CD14-positive monocyte (primary cell): ENCODE data around the gene TENT4B. TPM values are rescaled to one million over a fixed set of nuclear protein-coding genes. Genes with fewer than 3 reads are reported as not detected.
A peak's percentile ranks its signal among the peaks of the same experiment; 100 is the strongest.

Experiments used
- DNase-seq, 3 donors: peaks; one replicate each; pipeline ENCODE4 v3.0.0-alpha.2; 2011 to 2022
- H2AFZ ChIP-seq: 2 replicates; pipeline ENCODE4 v1.6.0; 2012; ENCODE audit warnings: mild to moderate bottlenecking, low read depth, low read length, inconsistent platforms; ENCODE audit not compliant: insufficient read depth, poor library complexity, severe bottlenecking
- H3K27ac ChIP-seq, 2 donors: 1 replicate in 1 of 2; 2 replicates in 1 of 2; pipeline ENCODE4 v1.5.1; 2012 to 2013; ENCODE audit warnings: low read length in 2 of 2, control low read depth in 1 of 2, inconsistent platforms in 1 of 2, low read depth in 1 of 2, mild to moderate bottlenecking in 1 of 2
- H3K27me3 ChIP-seq, 2 donors: one replicate each; pipeline versions ENCODE4 v1.6.0 to v1.6.1; 2011 to 2013; ENCODE audit warnings: low read length in 2 of 2; ENCODE audit not compliant: control insufficient read depth in 2 of 2, insufficient read depth in 2 of 2
- H3K36me3 ChIP-seq, 2 donors: replicated peaks in 1 of 2; 1 replicate in 1 of 2; 2 replicates in 1 of 2; pipeline versions ENCODE4 v1.5.1 to v1.6.1; 2012 to 2013; ENCODE audit warnings: low read length in 2 of 2, control low read depth in 1 of 2, inconsistent platforms in 1 of 2, mild to moderate bottlenecking in 1 of 2; ENCODE audit not compliant: insufficient read depth in 2 of 2, control insufficient read depth in 1 of 2
- H3K4me1 ChIP-seq, 2 donors: 1 replicate in 1 of 2; 2 replicates in 1 of 2; pipeline versions ENCODE4 v1.5.1 to v1.6.1; 2012 to 2013; ENCODE audit warnings: low read length in 2 of 2, control low read depth in 1 of 2, inconsistent platforms in 1 of 2, mild to moderate bottlenecking in 1 of 2, moderate library complexity in 1 of 2; ENCODE audit not compliant: insufficient read depth in 2 of 2, control insufficient read depth in 1 of 2
- H3K4me2 ChIP-seq: replicated peaks from 2 replicates; pipeline ENCODE3; 2012; ENCODE audit warnings: low read length, moderate library complexity, mild to moderate bottlenecking; ENCODE audit not compliant: poor library complexity, severe bottlenecking; ENCODE audit errors: extremely low read depth
- H3K4me3 ChIP-seq, 3 experiments: fragments of 200-600 bp in 1 of 3; sonication (generic) in 1 of 3; replicated peaks in 1 of 3; 1 replicate in 2 of 3; 2 replicates in 1 of 3; pipeline ENCODE4 v1.5.1; 2011 to 2013; ENCODE audit warnings: low read length in 3 of 3, mild to moderate bottlenecking in 3 of 3, control low read depth in 2 of 3, low read depth in 2 of 3, inconsistent platforms in 1 of 3, moderate library complexity in 1 of 3
- H3K79me2 ChIP-seq: 2 replicates; pipeline ENCODE4 v1.6.0; 2012; ENCODE audit warnings: mild to moderate bottlenecking, control low read depth, inconsistent platforms, low read length, moderate library complexity; ENCODE audit not compliant: insufficient read depth
- H3K9ac ChIP-seq: 2 replicates; pipeline ENCODE4 v1.6.0; 2017; ENCODE audit warnings: low read length, mild to moderate bottlenecking; ENCODE audit not compliant: insufficient read depth, poor library complexity, severe bottlenecking
- H3K9me3 ChIP-seq, 2 donors: replicated peaks in 1 of 2; 1 replicate in 1 of 2; 2 replicates in 1 of 2; pipeline versions ENCODE4 v1.5.1 to v1.6.1; 2012 to 2013; ENCODE audit warnings: low read length in 2 of 2, control low read depth in 1 of 2; ENCODE audit not compliant: control insufficient read depth in 1 of 2, insufficient read depth in 1 of 2
- H4K20me1 ChIP-seq: 2 replicates; pipeline ENCODE4 v1.6.0; 2012; ENCODE audit warnings: mild to moderate bottlenecking, low read length, control low read depth, moderate library complexity; ENCODE audit not compliant: insufficient read depth
- H3K27ac Mint-ChIP-seq, 7 donors: one replicate each; pipeline ENCODE4 v1.8.0; 2020; ENCODE audit warnings: mild to moderate bottlenecking in 7 of 7, mixed read lengths in 7 of 7, moderate library complexity in 6 of 7, inconsistent platforms in 2 of 7
- H3K27me3 Mint-ChIP-seq, 3 donors: one replicate each; pipeline ENCODE4 v1.8.0; 2021 to 2022; ENCODE audit warnings: low read depth in 3 of 3, mild to moderate bottlenecking in 3 of 3, mixed read lengths in 3 of 3, moderate library complexity in 3 of 3, inconsistent platforms in 1 of 3
- H3K36me3 Mint-ChIP-seq, 2 donors: one replicate each; pipeline ENCODE4 v1.8.0; 2020; ENCODE audit warnings: mixed read lengths in 2 of 2, inconsistent platforms in 1 of 2, mild to moderate bottlenecking in 1 of 2
- H3K4me1 Mint-ChIP-seq: one replicate; pipeline ENCODE4 v1.8.0; 2020; ENCODE audit warnings: mild to moderate bottlenecking, mixed read lengths
- H3K4me3 Mint-ChIP-seq, 2 donors: one replicate each; pipeline ENCODE4 v1.8.0; 2020; ENCODE audit warnings: mild to moderate bottlenecking in 2 of 2, mixed read lengths in 2 of 2, moderate library complexity in 1 of 2
- H3K9me3 Mint-ChIP-seq, 7 donors: one replicate each; pipeline ENCODE4 v1.8.0; 2020 to 2022; ENCODE audit warnings: mixed read lengths in 7 of 7, mild to moderate bottlenecking in 6 of 7, moderate library complexity in 6 of 7, inconsistent platforms in 2 of 7
- WGBS: methylation state at CpG from one replicate; pipeline ENCODE4 v1.1.5; 2013; ENCODE audit warnings: missing lambda C conversion rate; ENCODE audit not compliant: insufficient coverage; 5-methylcytosine and 5-hydroxymethylcytosine counted together
- intact Hi-C, 2 donors: fragments of 100-400 bp; cut with micrococcal nuclease; formaldehyde crosslinking; loops; one replicate each; pipeline versions ENCODE4 v1.15.0 to v1.15.1; 2023
- polyA plus RNA-seq, 3 donors: library from polyadenylated mRNA; depleted of rRNA in 1 of 3; unstranded in 2 of 3; stranded (reverse) in 1 of 3; fragments of 300-500 nt in 2 of 3; fragments of >200 nt in 1 of 3; fragmentation: Illumina TruSeq in 2 of 3; gene quantifications; 1 replicate in 2 of 3; 2 replicates in 1 of 3; pipeline ENCODE4 v1.2.3, GENCODE V29; 2012 to 2021
- TF ChIP-seq, protein P1 (sequence below): fragments of 200-600 bp; IDR thresholded peaks from one replicate; pipeline ENCODE4 v1.8.0; 2022; ENCODE audit warnings: antibody characterized with exemption, mild to moderate bottlenecking

The TENT4B gene
- polyA plus RNA-seq, 3 donors, result 1.4 to 9.0 (median 1.7) TPM

DNA sequence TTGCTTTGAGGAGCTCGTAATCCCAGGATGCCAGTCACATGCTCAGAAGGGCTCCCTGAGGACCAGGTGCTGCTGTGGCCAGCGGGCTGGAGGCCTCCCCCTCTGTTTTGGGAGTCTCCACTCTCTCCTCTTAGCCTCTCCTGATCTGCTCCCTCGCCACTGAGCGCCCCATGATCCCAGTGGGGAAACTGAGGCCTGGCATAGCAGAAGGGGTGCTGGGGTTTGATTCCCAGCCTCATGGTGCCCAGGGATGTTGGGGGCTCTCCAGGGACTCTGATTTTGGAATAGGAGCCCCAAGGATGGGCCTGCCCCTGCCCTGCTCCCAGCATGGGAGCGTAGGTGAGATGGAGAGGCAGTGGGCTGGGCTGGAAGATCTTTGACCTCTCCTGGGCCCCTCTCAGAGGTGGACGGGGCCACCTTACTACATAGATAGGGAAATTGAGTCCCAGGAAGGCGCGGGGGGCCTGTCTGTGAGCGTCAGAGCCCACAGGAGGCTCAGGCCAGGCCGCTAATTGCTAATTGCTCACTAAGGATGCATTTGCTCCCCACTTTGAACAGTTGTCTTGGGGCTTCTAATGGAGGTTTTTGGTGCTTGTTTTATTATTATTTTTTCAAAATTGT, 112.7 kb downstream of the TENT4B start:
- Mint-ChIP-seq H3K9me3 (peaks cover 0 to 3% (median 0%) of the 10 kb centered on the region in 7 donors), H3K4me1 (peaks cover 85% of the 10 kb centered on the region), H3K27me3 (peaks cover 0 to 6% (median 1%) of the 10 kb centered on the region in 3 donors), H3K36me3 (peaks cover 10 to 11% of the 10 kb centered on the region in 2 donors), H3K27ac (peak overlapping the region; percentile 4 to 97 (median 85)), H3K4me3 (peak overlapping the region; percentile 72 to 89)
- DNase-seq, result no peak
- peak overlapping the region; percentile 53 to 97 for H3K27ac ChIP-seq
- peak overlapping the region in 2 of 3 experiments; percentile 62 to 80 for H3K4me3 ChIP-seq
- WGBS, result 54% methylated on average over 6 of the region's 10 CpGs
- peak overlapping the region; percentile 86 for H3K9ac ChIP-seq
- H3K27me3 ChIP-seq, result no peaks in the 10 kb centered on the region
- TF ChIP-seq, protein P1, sequence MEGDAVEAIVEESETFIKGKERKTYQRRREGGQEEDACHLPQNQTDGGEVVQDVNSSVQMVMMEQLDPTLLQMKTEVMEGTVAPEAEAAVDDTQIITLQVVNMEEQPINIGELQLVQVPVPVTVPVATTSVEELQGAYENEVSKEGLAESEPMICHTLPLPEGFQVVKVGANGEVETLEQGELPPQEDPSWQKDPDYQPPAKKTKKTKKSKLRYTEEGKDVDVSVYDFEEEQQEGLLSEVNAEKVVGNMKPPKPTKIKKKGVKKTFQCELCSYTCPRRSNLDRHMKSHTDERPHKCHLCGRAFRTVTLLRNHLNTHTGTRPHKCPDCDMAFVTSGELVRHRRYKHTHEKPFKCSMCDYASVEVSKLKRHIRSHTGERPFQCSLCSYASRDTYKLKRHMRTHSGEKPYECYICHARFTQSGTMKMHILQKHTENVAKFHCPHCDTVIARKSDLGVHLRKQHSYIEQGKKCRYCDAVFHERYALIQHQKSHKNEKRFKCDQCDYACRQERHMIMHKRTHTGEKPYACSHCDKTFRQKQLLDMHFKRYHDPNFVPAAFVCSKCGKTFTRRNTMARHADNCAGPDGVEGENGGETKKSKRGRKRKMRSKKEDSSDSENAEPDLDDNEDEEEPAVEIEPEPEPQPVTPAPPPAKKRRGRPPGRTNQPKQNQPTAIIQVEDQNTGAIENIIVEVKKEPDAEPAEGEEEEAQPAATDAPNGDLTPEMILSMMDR, result no peak
- H3K79me2 ChIP-seq, result peaks cover 78% of the 10 kb centered on the region
- peaks cover 70 to 81% of the 10 kb centered on the region in 2 donors for H3K4me1 ChIP-seq
- H3K4me2 ChIP-seq, result peak overlapping the region; percentile 95
- intact Hi-C loops, result loop anchor here in 1 of 2 donors (2.0 to 10.0 kb wide), 2 partner anchors 17 to 231 kb away; no protein-coding TSS in a partner anchor
- H3K9me3 ChIP-seq, result no peaks in the 10 kb centered on the region
- H4K20me1 ChIP-seq, result no peaks in the 10 kb centered on the region
- no peaks in the 10 kb centered on the region for H3K36me3 ChIP-seq
- H2AFZ ChIP-seq, result peak overlapping the region; percentile 73

DNA sequence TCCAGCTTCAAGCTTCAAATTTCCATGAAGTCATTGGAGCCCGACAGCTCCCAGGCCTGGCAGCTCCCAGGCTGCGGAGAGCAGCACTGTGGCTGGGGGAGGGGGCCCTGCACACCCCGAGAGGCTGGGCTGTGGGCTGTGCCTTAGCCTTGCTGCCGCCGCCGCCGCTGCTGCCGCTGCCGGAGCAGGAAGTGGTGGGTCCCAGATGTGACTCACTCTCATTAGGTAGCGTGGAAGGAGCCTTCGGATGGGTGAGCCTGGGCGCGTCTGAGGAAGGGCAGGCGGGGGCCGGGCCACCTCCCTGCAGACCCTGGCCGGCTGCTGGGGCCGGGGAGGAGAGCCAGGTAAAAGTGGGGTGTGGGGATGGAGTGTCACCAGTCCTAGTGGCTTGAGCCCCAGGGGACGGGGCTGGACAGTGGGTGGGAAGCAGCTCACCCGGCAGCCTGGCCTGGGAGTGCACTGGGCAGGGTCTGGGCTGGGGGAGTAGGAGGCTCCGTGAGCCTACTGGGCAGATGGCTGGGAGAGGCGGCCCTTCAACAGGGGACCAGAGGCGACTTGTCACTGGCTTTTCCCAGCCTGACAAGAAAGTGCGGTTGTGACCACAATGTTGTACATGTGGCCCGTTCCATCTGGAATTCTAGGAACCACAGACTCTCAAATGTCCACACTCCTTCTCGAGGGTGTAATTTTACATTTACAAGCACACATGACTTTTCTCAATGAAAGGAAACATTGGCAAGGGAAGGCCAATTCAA, 113.4 kb downstream of the TENT4B start, which contains the start of gene ADCY7:
Gene ADCY7, plus strand, starts transcription at position 215 of the 755 bp plus-strand sequence. CDS start 21,629 bp downstream, outside the sequence.
- Mint-ChIP-seq H3K9me3 (peaks cover 0 to 3% (median 0%) of the 10 kb centered on the region in 7 donors), H3K4me1 (peaks cover 86% of the 10 kb centered on the region), H3K27me3 (peaks cover 0 to 6% (median 0%) of the 10 kb centered on the region in 3 donors), H3K27ac (peak within 1 kb of the TSS; percentile 85 to 97 (median 90)), H3K4me3 (peak within 1 kb of the TSS; percentile 72 to 89), H3K36me3 (peaks cover 11 to 12% of the 10 kb centered on the region in 2 donors)
- peak; percentile 77 to 88 (median 85) for DNase-seq
- Histone ChIP-seq H3K4me3 (peak within 1 kb of the TSS; percentile 40 to 80 (median 62)), H3K4me2 (peak within 1 kb of the TSS; percentile 95), H3K4me1 (peaks cover 75 to 83% of the 10 kb centered on the region in 2 donors), H3K36me3 (no peaks in the 10 kb centered on the region), H3K27me3 (no peaks in the 10 kb centered on the region), H4K20me1 (no peaks in the 10 kb centered on the region), H2AFZ (peak within 1 kb of the TSS; percentile 73), H3K79me2 (peaks cover 78% of the 10 kb centered on the region), H3K9ac (peak within 1 kb of the TSS; percentile 86), H3K27ac (peak within 1 kb of the TSS; percentile 53 to 97), H3K9me3 (no peaks in the 10 kb centered on the region)
- TF ChIP-seq, protein P1, result no peak
- under 1% methylated on average over 22 of the region's 25 CpGs for WGBS
- intact Hi-C loops, result loop anchor here (1.0 to 10.0 kb wide), 2 partner anchors 13 to 232 kb away; no protein-coding TSS in a partner anchor
